ENCODE data around the gene LY86. TPM values are rescaled to one million over a fixed set of nuclear protein-coding genes. Genes with fewer than 3 reads are reported as not detected.

The LY86 gene
- total and polyA plus RNA-seq, 4 experiments from 2014 or later, result 1.0 to 4.6 (median 1.5) TPM

GRCh38 chr6:6560909-6561308 lies 27.6 kb upstream of the LY86 start:
- Mint-ChIP-seq H3K9me3 (peaks cover 0 to 5% (median 0%) of the 10 kb centered on the region in 8 donors), H3K36me3 (no peaks in the 10 kb centered on the region), H3K27me3 (peaks cover 3 to 4% of the 10 kb centered on the region in 2 donors), H3K4me3 (no peak overlapping the region), H3K27ac (no peak overlapping the region), H3K4me1 (peaks cover 1 to 13% (median 5%) of the 10 kb centered on the region in 4 donors)
- no peak for DNase-seq
- no peaks in the 10 kb centered on the region for H3K4me1 ChIP-seq (ENCODE audit: insufficient read depth, low read length)
- no peaks in the 10 kb centered on the region for H3K27me3 ChIP-seq (ENCODE audit: insufficient read depth, low read length)
- CTCF ChIA-PET (ENCODE audit: partially characterized antibody), result interaction anchor here (0.9 to 1.7 kb wide), 2 partner anchors 14 to 44 kb away, joined by 3 to 4 read pairs; no protein-coding TSS in a partner anchor
- H3K9me3 ChIP-seq (ENCODE audit: control insufficient read depth in 1 of 2, low read length in 2 of 2), result no peaks in the 10 kb centered on the region
- no peaks in the 10 kb centered on the region for H3K36me3 ChIP-seq (ENCODE audit: insufficient read depth, low read length)
- POLR2A ChIA-PET (ENCODE audit: partially characterized antibody), result no interaction called here
- H3K27ac ChIP-seq (ENCODE audit: low read depth, low read length), result no peak overlapping the region
- H3K4me3 ChIP-seq (ENCODE audit: low read length in 2 of 2), result no peak overlapping the region
- intact Hi-C loops (cut with micrococcal nuclease), result no loop called here

- no peak overlapping the region for H3K27ac ChIP-seq (ENCODE audit: low read depth, low read length)
- ChIA-PET POLR2A (ENCODE audit: partially characterized antibody) (no interaction called here), CTCF (ENCODE audit: partially characterized antibody) (no interaction called here)
- DNase-seq, result no peak
- no peaks in the 10 kb centered on the region for H3K27me3 ChIP-seq (ENCODE audit: insufficient read depth, low read length)
- H3K27me3 Mint-ChIP-seq, result peaks cover 1 to 5% of the 10 kb centered on the region in 2 donors
- no peaks in the 10 kb centered on the region for H3K9me3 ChIP-seq (ENCODE audit: control insufficient read depth in 1 of 2, low read length in 2 of 2)
- no peak overlapping the region for H3K4me3 Mint-ChIP-seq
- no peaks in the 10 kb centered on the region for H3K36me3 Mint-ChIP-seq
- peaks cover 0 to 7% (median 1%) of the 10 kb centered on the region in 4 donors for H3K4me1 Mint-ChIP-seq
- intact Hi-C loops (cut with micrococcal nuclease), result no loop called here
- H3K36me3 ChIP-seq (ENCODE audit: insufficient read depth, low read length), result no peaks in the 10 kb centered on the region
- H3K4me1 ChIP-seq (ENCODE audit: insufficient read depth, low read length), result no peaks in the 10 kb centered on the region
- peaks cover 0 to 3% (median 0%) of the 10 kb centered on the region in 8 donors for H3K9me3 Mint-ChIP-seq
- H3K4me3 ChIP-seq (ENCODE audit: low read length in 2 of 2), result no peak overlapping the region
- H3K27ac Mint-ChIP-seq, result peak overlapping the region in 2 of 7 donors; percentile 9 to 21
Observed at GRCh38 chr6:6564154-6564553, 24.4 kb upstream of the LY86 start.

- Histone ChIP-seq H3K9me3 (ENCODE audit: control insufficient read depth in 1 of 2, low read length in 2 of 2) (no peaks in the 10 kb centered on the region), H3K4me1 (ENCODE audit: insufficient read depth, low read length) (no peaks in the 10 kb centered on the region), H3K27ac (ENCODE audit: low read depth, low read length) (no peak overlapping the region), H3K4me3 (ENCODE audit: low read length in 2 of 2) (no peak overlapping the region), H3K36me3 (ENCODE audit: insufficient read depth, low read length) (no peaks in the 10 kb centered on the region), H3K27me3 (ENCODE audit: insufficient read depth, low read length) (no peaks in the 10 kb centered on the region)
- H3K4me3 Mint-ChIP-seq, result no peak overlapping the region
- ChIA-PET CTCF (ENCODE audit: partially characterized antibody) (no interaction called here), POLR2A (ENCODE audit: partially characterized antibody) (no interaction called here)
- H3K4me1 Mint-ChIP-seq, result peaks cover 0 to 7% (median 1%) of the 10 kb centered on the region in 4 donors
- peaks cover 1 to 5% of the 10 kb centered on the region in 2 donors for H3K27me3 Mint-ChIP-seq
- no peak overlapping the region for H3K27ac Mint-ChIP-seq
- peaks cover 0 to 3% (median 0%) of the 10 kb centered on the region in 8 donors for H3K9me3 Mint-ChIP-seq
- no peaks in the 10 kb centered on the region for H3K36me3 Mint-ChIP-seq
- intact Hi-C loops (cut with micrococcal nuclease), result no loop called here
- no peak for DNase-seq
Observed at GRCh38 chr6:6565069-6565468, 23.5 kb upstream of the LY86 start.

GRCh38 chr6:6565488-6565887 lies 23.0 kb upstream of the LY86 start:
- H3K9me3 Mint-ChIP-seq, result peaks cover 0 to 3% (median 0%) of the 10 kb centered on the region in 8 donors
- H3K27me3 Mint-ChIP-seq, result peaks cover 1 to 6% of the 10 kb centered on the region in 2 donors
- no peak for DNase-seq
- H3K27ac Mint-ChIP-seq, result no peak overlapping the region
- intact Hi-C loops (cut with micrococcal nuclease), result no loop called here
- Histone ChIP-seq H3K9me3 (ENCODE audit: control insufficient read depth in 1 of 2, low read length in 2 of 2) (no peaks in the 10 kb centered on the region), H3K27me3 (ENCODE audit: insufficient read depth, low read length) (no peaks in the 10 kb centered on the region), H3K4me1 (ENCODE audit: insufficient read depth, low read length) (no peaks in the 10 kb centered on the region), H3K36me3 (ENCODE audit: insufficient read depth, low read length) (no peaks in the 10 kb centered on the region), H3K27ac (ENCODE audit: low read depth, low read length) (no peak overlapping the region), H3K4me3 (ENCODE audit: low read length in 2 of 2) (no peak overlapping the region)
- ChIA-PET CTCF (ENCODE audit: partially characterized antibody) (no interaction called here), POLR2A (ENCODE audit: partially characterized antibody) (no interaction called here)
- H3K4me1 Mint-ChIP-seq, result peaks cover 0 to 7% (median 1%) of the 10 kb centered on the region in 4 donors
- no peak overlapping the region for H3K4me3 Mint-ChIP-seq
- no peaks in the 10 kb centered on the region for H3K36me3 Mint-ChIP-seq

DNA sequence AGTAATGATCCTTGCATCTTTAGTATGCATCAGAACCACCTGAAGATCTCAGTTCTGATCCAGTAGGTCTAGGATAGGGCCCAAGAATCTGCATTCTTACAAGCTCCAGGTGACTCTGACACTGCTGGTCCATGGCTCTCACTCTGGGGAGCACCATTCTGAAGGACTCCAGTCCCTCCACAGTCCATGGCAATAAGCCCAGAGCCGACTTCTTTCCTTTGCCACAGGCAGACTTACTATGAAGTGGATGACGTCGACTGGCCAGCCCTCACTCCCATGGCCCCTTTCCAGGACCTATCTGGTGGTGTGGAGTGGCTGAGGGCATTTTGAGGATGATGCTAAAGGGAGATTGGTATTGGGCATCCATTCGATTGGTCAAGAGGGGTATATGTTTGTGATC lies 21.8 kb upstream of the LY86 start:
- Histone ChIP-seq H3K27me3 (ENCODE audit: insufficient read depth, low read length) (no peaks in the 10 kb centered on the region), H3K4me3 (ENCODE audit: low read length in 2 of 2) (no peak overlapping the region), H3K4me1 (ENCODE audit: insufficient read depth, low read length) (no peaks in the 10 kb centered on the region), H3K9me3 (ENCODE audit: control insufficient read depth in 1 of 2, low read length in 2 of 2) (no peaks in the 10 kb centered on the region), H3K27ac (ENCODE audit: low read depth, low read length) (no peak overlapping the region), H3K36me3 (ENCODE audit: insufficient read depth, low read length) (no peaks in the 10 kb centered on the region)
- H3K27me3 Mint-ChIP-seq, result peaks cover 6% of the 10 kb centered on the region in 2 donors
- no peak overlapping the region for H3K4me3 Mint-ChIP-seq
- H3K4me1 Mint-ChIP-seq, result peaks cover 0 to 10% (median 2%) of the 10 kb centered on the region in 4 donors
- no peak for DNase-seq
- ChIA-PET CTCF (ENCODE audit: partially characterized antibody) (no interaction called here), POLR2A (ENCODE audit: partially characterized antibody) (no interaction called here)
- peaks cover 0 to 3% (median 0%) of the 10 kb centered on the region in 8 donors for H3K9me3 Mint-ChIP-seq
- H3K27ac Mint-ChIP-seq, result no peak overlapping the region
- intact Hi-C loops (cut with micrococcal nuclease), result no loop called here
- H3K36me3 Mint-ChIP-seq, result no peaks in the 10 kb centered on the region

- CTCF ChIA-PET (ENCODE audit: partially characterized antibody), result interaction anchor here (1.4 to 1.5 kb wide), 2 partner anchors 12 to 90 kb away, joined by 3 read pairs; no protein-coding TSS in a partner anchor
- no peaks in the 10 kb centered on the region for H3K36me3 ChIP-seq (ENCODE audit: insufficient read depth, low read length)
Observed at GRCh38 chr6:6569096-6569810, 19.3 kb upstream of the LY86 start.

DNA sequence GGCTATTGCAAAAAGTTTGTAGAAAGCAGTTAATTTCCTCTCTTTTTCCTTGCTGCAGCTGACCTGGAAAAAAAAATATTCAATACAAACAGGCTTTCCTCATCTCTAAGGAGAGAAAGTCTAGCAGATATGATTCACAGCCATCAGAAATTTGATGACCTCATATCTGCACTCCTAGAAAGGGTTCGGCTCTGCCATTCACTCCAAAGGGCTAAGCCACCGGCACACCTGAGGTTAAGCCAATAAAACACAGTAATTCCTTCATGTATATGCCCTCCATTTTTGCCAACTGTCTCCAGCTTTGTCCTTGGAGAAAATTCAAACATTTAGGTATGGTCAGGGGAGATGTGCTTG lies 18.7 kb upstream of the LY86 start:
- intact Hi-C loops (cut with micrococcal nuclease), result no loop called here
- Histone ChIP-seq H3K36me3 (ENCODE audit: insufficient read depth, low read length) (no peaks in the 10 kb centered on the region), H3K4me1 (ENCODE audit: insufficient read depth, low read length) (no peaks in the 10 kb centered on the region), H3K27me3 (ENCODE audit: insufficient read depth, low read length) (no peaks in the 10 kb centered on the region), H3K27ac (ENCODE audit: low read depth, low read length) (no peak overlapping the region), H3K9me3 (ENCODE audit: control insufficient read depth in 1 of 2, low read length in 2 of 2) (no peaks in the 10 kb centered on the region), H3K4me3 (ENCODE audit: low read length in 2 of 2) (no peak overlapping the region)
- Mint-ChIP-seq H3K4me3 (no peak overlapping the region), H3K4me1 (peaks cover 0 to 3% (median 1%) of the 10 kb centered on the region in 4 donors), H3K9me3 (peaks cover 3 to 15% (median 9%) of the 10 kb centered on the region in 8 donors), H3K27ac (no peak overlapping the region), H3K36me3 (no peaks in the 10 kb centered on the region), H3K27me3 (peaks cover 5 to 9% of the 10 kb centered on the region in 2 donors)
- ChIA-PET POLR2A (ENCODE audit: partially characterized antibody) (no interaction called here), CTCF (ENCODE audit: partially characterized antibody) (interaction anchor here (1.4 to 1.5 kb wide), 2 partner anchors 11 to 90 kb away, joined by 3 read pairs; no protein-coding TSS in a partner anchor)
- DNase-seq, result no peak

More at GRCh38 chr6:6569096-6569810, 19.3 kb upstream of the LY86 start:
- Mint-ChIP-seq H3K36me3 (no peaks in the 10 kb centered on the region), H3K27ac (peak overlapping the region in 1 of 7 donors; percentile 83), H3K4me3 (no peak overlapping the region), H3K27me3 (peaks cover 5 to 7% of the 10 kb centered on the region in 2 donors), H3K4me1 (peaks cover 0 to 6% (median 1%) of the 10 kb centered on the region in 4 donors), H3K9me3 (peaks cover 0 to 11% (median 6%) of the 10 kb centered on the region in 8 donors)
- no peaks in the 10 kb centered on the region for H3K4me1 ChIP-seq (ENCODE audit: insufficient read depth, low read length)
- no peaks in the 10 kb centered on the region for H3K9me3 ChIP-seq (ENCODE audit: control insufficient read depth in 1 of 2, low read length in 2 of 2)
- intact Hi-C loops (cut with micrococcal nuclease), result no loop called here
- no peak overlapping the region for H3K27ac ChIP-seq (ENCODE audit: low read depth, low read length)
- POLR2A ChIA-PET (ENCODE audit: partially characterized antibody), result no interaction called here
- H3K27me3 ChIP-seq (ENCODE audit: insufficient read depth, low read length), result no peaks in the 10 kb centered on the region
- H3K4me3 ChIP-seq (ENCODE audit: low read length in 2 of 2), result no peak overlapping the region
- no peak for DNase-seq

Data from CD4-positive, alpha-beta memory T cell (primary cell).